KOPT-K1 (cell line): ENCODE measurements around the gene ATP2B3.

Experiments used
- H3K27ac ChIP-seq: fragments of 200-600 bp; sonication (generic); 2 replicates; pipeline ENCODE4 v1.5.1; 2016; ENCODE audit warnings: antibody characterized with exemption, mild to moderate bottlenecking, low read depth, low read length; ENCODE audit not compliant: poor library complexity, severe bottlenecking
- H3K36me3 ChIP-seq: fragments of 200-600 bp; sonication (generic); 2 replicates; pipeline ENCODE4 v1.5.1; 2017; ENCODE audit warnings: antibody characterized with exemption, mild to moderate bottlenecking, low read length, moderate library complexity; ENCODE audit not compliant: insufficient read depth
- H3K9me3 ChIP-seq: fragments of 200-600 bp; sonication (generic); 2 replicates; pipeline ENCODE4 v1.5.1; 2017; ENCODE audit warnings: antibody characterized with exemption, low read length, mild to moderate bottlenecking; ENCODE audit not compliant: insufficient read depth, poor library complexity, severe bottlenecking

Gene ATP2B3

GRCh38 chrX:153517423-153517822 lies at the start of gene ATP2B3:
TSS of gene ATP2B3 (plus strand) at chrX:153517642. CDS start at chrX:153536248, 18,606 bp downstream.
- no peaks in the 10 kb centered on the region for H3K9me3 ChIP-seq
- no peak within 1 kb of the TSS for H3K27ac ChIP-seq
- H3K36me3 ChIP-seq: no peaks in the 10 kb centered on the region

- H3K27ac ChIP-seq: no peak overlapping the region
- H3K36me3 ChIP-seq: peaks cover 35% of the 10 kb centered on the region; the same call in 1 of the 2 replicates
- H3K9me3 ChIP-seq: no peaks in the 10 kb centered on the region
These were observed 49.3 kb upstream of the ATP2B3 start for GRCh38 chrX:153468008-153468580.

GRCh38 chrX:153469811-153470410 lies 47.5 kb upstream of the ATP2B3 start:
- no peaks in the 10 kb centered on the region for H3K9me3 ChIP-seq
- H3K36me3 ChIP-seq: peaks cover 19% of the 10 kb centered on the region; the same call in 1 of the 2 replicates
- H3K27ac ChIP-seq: peak overlapping the region; percentile 65

- Histone ChIP-seq H3K27ac (peak within 1 kb of the TSS; percentile 65), H3K36me3 (peaks cover 15% of the 10 kb centered on the region; the same call in 1 of the 2 replicates), H3K9me3 (no peaks in the 10 kb centered on the region)
These were observed 46.8 kb upstream of the ATP2B3 start, which contains the start of gene HAUS7 for GRCh38 chrX:153470411-153471363. TSS of gene HAUS7 (minus strand) at chrX:153470576. CDS start at chrX:153470557, 19 bp downstream.

GRCh38 chrX:153471663-153472280 lies 45.7 kb upstream of the ATP2B3 start:
- Histone ChIP-seq H3K27ac (no peak overlapping the region), H3K36me3 (peaks cover 15% of the 10 kb centered on the region; the same call in 1 of the 2 replicates), H3K9me3 (no peaks in the 10 kb centered on the region)

- H3K36me3 ChIP-seq: peaks cover 7% of the 10 kb centered on the region; the same call in 1 of the 2 replicates
- H3K27ac ChIP-seq: no peak overlapping the region
- H3K9me3 ChIP-seq: no peaks in the 10 kb centered on the region
These were observed 44.3 kb upstream of the ATP2B3 start for GRCh38 chrX:153473126-153473525.

GRCh38 chrX:153474266-153474665 lies 43.2 kb upstream of the ATP2B3 start:
- Histone ChIP-seq H3K27ac (no peak overlapping the region), H3K36me3 (no peaks in the 10 kb centered on the region), H3K9me3 (no peaks in the 10 kb centered on the region)

- Histone ChIP-seq H3K27ac (no peak overlapping the region), H3K9me3 (no peaks in the 10 kb centered on the region), H3K36me3 (no peaks in the 10 kb centered on the region)
These were observed 42.7 kb upstream of the ATP2B3 start for GRCh38 chrX:153474718-153475117.

GRCh38 chrX:153475271-153475670 lies 42.2 kb upstream of the ATP2B3 start:
- Histone ChIP-seq H3K9me3 (no peaks in the 10 kb centered on the region), H3K36me3 (no peaks in the 10 kb centered on the region), H3K27ac (no peak overlapping the region)

GRCh38 chrX:153475751-153476281 lies 41.6 kb upstream of the ATP2B3 start:
- H3K9me3 ChIP-seq: no peaks in the 10 kb centered on the region
- no peak overlapping the region for H3K27ac ChIP-seq
- no peaks in the 10 kb centered on the region for H3K36me3 ChIP-seq

GRCh38 chrX:153476666-153477363 lies 40.6 kb upstream of the ATP2B3 start:
- H3K9me3 ChIP-seq: no peaks in the 10 kb centered on the region
- H3K36me3 ChIP-seq: no peaks in the 10 kb centered on the region
- no peak overlapping the region for H3K27ac ChIP-seq

- Histone ChIP-seq H3K36me3 (no peaks in the 10 kb centered on the region), H3K9me3 (no peaks in the 10 kb centered on the region), H3K27ac (no peak overlapping the region)
These were observed 40.0 kb upstream of the ATP2B3 start for GRCh38 chrX:153477364-153477857.

- H3K27ac ChIP-seq: no peak overlapping the region
- no peaks in the 10 kb centered on the region for H3K36me3 ChIP-seq
- no peaks in the 10 kb centered on the region for H3K9me3 ChIP-seq
These were observed 39.5 kb upstream of the ATP2B3 start for GRCh38 chrX:153477901-153478300.

- no peaks in the 10 kb centered on the region for H3K36me3 ChIP-seq
- no peak overlapping the region for H3K27ac ChIP-seq
- H3K9me3 ChIP-seq: no peaks in the 10 kb centered on the region
These were observed 38.7 kb upstream of the ATP2B3 start for GRCh38 chrX:153478746-153479145.
